PFSK-1 (cell line): Measurements from ENCODE around the gene SLC25A1.

Experiments used
- FOXP2 ChIP-seq: optimal IDR thresholded peaks from 2 replicates; pipeline ENCODE3; 2011; ENCODE audit warnings: borderline replicate concordance, control low read depth, inconsistent platforms; ENCODE audit not compliant: insufficient read depth; ENCODE audit errors: extremely low read length, extremely low read depth
- POLR2AphosphoS5 ChIP-seq: IDR thresholded peaks from 2 replicates; pipeline ENCODE4 v1.6.1; 2012; ENCODE audit warnings: low read depth, mild to moderate bottlenecking, control low read depth, low read length, moderate library complexity
- SIN3A ChIP-seq: IDR thresholded peaks from 2 replicates; pipeline ENCODE4 v1.6.1; 2012; ENCODE audit warnings: mild to moderate bottlenecking, low read length, moderate library complexity, borderline replicate concordance; ENCODE audit not compliant: insufficient read depth
- TAF1 ChIP-seq: IDR thresholded peaks from 2 replicates; pipeline ENCODE4 v1.6.1; 2012; ENCODE audit warnings: low read length, control low read depth, borderline replicate concordance; ENCODE audit not compliant: insufficient read depth
- TF ChIP-seq, protein P1 (sequence below), 2 experiments: IDR thresholded peaks; 2 replicates each; pipeline versions ENCODE4 v1.6.1 to v1.8.0; 2011 to 2012; ENCODE audit warnings: low read depth in 2 of 2, low read length in 2 of 2, control low read depth in 1 of 2, inconsistent platforms in 1 of 2, mild to moderate bottlenecking in 1 of 2, moderate library complexity in 1 of 2; ENCODE audit not compliant: insufficient read depth in 1 of 2

DNA sequence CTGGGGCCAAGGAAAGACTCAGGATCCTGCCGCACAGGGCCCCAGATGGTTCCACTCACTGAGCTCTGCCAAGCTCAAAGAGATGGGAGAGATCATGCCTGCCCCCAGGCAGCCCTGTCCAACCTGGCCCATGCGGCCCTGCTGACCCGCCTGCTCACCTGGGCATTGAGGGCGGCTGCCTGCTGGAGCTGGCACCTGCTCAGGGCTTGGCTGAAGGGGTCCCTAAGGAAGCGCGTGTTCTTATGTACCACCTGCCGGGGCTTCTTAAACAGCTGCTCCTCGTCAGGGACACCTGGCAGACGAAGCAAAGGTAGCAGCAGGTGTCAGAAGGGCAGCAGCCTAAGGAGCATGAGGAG, 39.6 kb downstream of the SLC25A1 start:
- no peak for TF ChIP-seq POLR2AphosphoS5
- TF ChIP-seq, protein P1, sequence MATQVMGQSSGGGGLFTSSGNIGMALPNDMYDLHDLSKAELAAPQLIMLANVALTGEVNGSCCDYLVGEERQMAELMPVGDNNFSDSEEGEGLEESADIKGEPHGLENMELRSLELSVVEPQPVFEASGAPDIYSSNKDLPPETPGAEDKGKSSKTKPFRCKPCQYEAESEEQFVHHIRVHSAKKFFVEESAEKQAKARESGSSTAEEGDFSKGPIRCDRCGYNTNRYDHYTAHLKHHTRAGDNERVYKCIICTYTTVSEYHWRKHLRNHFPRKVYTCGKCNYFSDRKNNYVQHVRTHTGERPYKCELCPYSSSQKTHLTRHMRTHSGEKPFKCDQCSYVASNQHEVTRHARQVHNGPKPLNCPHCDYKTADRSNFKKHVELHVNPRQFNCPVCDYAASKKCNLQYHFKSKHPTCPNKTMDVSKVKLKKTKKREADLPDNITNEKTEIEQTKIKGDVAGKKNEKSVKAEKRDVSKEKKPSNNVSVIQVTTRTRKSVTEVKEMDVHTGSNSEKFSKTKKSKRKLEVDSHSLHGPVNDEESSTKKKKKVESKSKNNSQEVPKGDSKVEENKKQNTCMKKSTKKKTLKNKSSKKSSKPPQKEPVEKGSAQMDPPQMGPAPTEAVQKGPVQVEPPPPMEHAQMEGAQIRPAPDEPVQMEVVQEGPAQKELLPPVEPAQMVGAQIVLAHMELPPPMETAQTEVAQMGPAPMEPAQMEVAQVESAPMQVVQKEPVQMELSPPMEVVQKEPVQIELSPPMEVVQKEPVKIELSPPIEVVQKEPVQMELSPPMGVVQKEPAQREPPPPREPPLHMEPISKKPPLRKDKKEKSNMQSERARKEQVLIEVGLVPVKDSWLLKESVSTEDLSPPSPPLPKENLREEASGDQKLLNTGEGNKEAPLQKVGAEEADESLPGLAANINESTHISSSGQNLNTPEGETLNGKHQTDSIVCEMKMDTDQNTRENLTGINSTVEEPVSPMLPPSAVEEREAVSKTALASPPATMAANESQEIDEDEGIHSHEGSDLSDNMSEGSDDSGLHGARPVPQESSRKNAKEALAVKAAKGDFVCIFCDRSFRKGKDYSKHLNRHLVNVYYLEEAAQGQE (IDR thresholded peaks at IDR 0.05; ENCODE audit: insufficient read depth in 1 of 2, low read depth in 2 of 2, low read length in 2 of 2) = no peak
- no peak for TF ChIP-seq SIN3A
- no peak for TF ChIP-seq TAF1
- TF ChIP-seq FOXP2 = no peak
